Activated naive CD4-positive, alpha-beta T cell treated with anti-CD3 and anti-CD28 coated beads, Interleukin-2, amount 50 U/mL, for 72 hours (primary cell): Measurements from ENCODE around the gene RPTOR. TPM values are rescaled to one million over a fixed set of nuclear protein-coding genes. Genes with fewer than 3 reads are reported as not detected.
"Not testable (repeated sequence)": the region's sequence is repeated elsewhere in the genome, so short reads cannot be mapped to it uniquely, and the experiment has no call there.

Experiments
- ATAC-seq, 2 donors: fragments of 150-1000 bp; cut with Tn5 transposase; 2 replicates each; pipeline ENCODE4 v1.10.0; 2021; ENCODE audit warnings: mild to moderate bottlenecking in 2 of 2, moderate library complexity in 2 of 2
- DNase-seq, 2 donors: peaks; one replicate each; pipeline ENCODE4 v3.0.0; 2021 to 2022; ENCODE audit warnings: low spot score in 2 of 2
- H3K27ac Mint-ChIP-seq, 2 donors: one replicate each; pipeline ENCODE4 v1.8.0; 2022; ENCODE audit warnings: mild to moderate bottlenecking in 2 of 2, mixed read lengths in 2 of 2
- H3K36me3 Mint-ChIP-seq, 2 donors: one replicate each; pipeline ENCODE4 v1.8.0; 2022; ENCODE audit warnings: mixed read lengths in 2 of 2
- H3K9me3 Mint-ChIP-seq, 2 donors: one replicate each; pipeline ENCODE4 v1.8.0; 2022; ENCODE audit warnings: mixed read lengths in 2 of 2
- total RNA-seq, 2 donors: library from RNA; stranded (reverse); gene quantifications; one replicate each; pipeline ENCODE4 v1.2.3, GENCODE V29; 2022

The RPTOR gene
- total RNA-seq, 2 donors from 2014 or later: 59.5 to 128 TPM

DNA sequence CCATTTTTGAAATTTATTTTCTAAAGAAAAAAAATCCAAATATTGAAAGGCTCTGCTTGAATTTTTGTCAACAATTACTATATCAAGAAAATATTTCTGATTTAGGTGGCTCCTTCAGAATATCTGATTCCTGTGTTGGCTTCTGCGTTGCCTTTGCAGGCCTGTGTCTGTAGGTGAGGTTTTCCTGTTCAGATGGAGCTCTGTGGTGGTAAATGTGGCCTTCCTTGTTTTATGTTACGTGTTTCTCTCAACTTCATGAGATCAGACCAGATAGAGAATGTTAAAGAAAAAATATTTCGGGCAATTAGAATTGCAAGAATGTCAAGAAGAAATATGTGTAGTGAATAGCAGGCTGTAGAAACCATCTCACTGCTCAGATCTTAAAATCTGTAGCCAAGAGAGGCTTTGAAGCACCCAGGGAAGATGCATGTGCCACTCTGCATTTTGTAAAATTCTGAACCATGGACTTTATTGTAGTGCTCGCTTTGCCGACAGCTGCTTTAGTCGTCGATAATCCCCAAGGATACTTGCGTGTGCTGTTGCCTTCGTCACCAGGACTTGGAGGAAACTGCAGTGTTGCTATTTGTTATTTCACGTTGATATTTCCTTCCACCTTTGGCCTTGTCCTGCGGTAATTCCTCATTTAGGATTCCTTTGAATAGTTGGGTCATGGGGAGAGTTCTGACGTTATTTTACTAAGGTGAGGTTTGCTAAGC is 69.9 kb downstream of the RPTOR start:
- H3K9me3 Mint-ChIP-seq: peaks cover 0 to 5% of the 10 kb centered on the region in 2 donors
- DNase-seq (no peak), ATAC-seq (no peak)
- H3K27ac Mint-ChIP-seq: peak overlapping the region in 1 of 2 donors; percentile 40
- peaks cover 4 to 24% of the 10 kb centered on the region in 2 donors for H3K36me3 Mint-ChIP-seq

DNA sequence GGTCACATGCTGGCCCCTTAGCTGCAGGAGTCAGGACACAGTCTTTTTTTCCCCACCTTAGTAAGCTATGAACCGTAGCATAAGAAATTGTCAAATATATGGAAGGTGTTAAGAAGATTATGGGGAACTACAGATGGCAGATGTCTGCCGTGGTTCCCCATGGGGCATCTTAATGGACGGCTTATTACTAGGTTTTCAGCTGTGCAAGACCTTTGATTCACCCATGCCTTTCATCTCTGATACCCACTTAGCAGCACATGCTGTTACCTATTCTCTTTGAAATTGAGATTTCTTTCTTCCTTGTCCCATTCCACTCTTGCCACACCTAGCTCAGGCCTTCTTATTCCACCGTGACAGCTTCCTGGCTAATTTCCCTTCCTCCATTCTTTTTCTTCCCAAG is 70.7 kb downstream of the RPTOR start:
- Mint-ChIP-seq H3K36me3 (peaks cover 0 to 19% of the 10 kb centered on the region in 2 donors), H3K27ac (peak overlapping the region in 1 of 2 donors; percentile 26), H3K9me3 (no peaks in the 10 kb centered on the region)
- ATAC-seq: no peak
- DNase-seq: no peak

DNA sequence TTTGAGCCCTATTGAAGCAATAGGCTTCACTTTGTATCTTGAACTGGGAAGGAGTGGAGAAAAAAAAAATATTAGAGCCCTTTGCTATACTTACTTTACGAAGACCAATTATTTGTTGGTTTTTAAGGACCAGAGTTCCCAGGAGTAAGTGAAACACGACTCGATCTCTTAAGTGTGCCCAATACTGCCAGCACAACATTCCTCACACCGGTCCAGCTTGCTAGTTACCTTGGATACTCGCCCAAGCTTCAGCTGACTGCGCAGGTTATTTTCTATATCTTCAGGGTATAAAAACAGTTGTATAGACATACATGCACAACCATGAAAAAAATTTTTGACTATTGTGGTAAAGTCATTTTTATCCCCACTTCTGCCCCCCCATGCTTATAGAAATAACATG is 72.1 kb downstream of the RPTOR start:
- ATAC-seq (no peak), DNase-seq (no peak)
- Mint-ChIP-seq H3K27ac (no peak overlapping the region), H3K9me3 (no peaks in the 10 kb centered on the region), H3K36me3 (peaks cover 0 to 9% of the 10 kb centered on the region in 2 donors)

DNA sequence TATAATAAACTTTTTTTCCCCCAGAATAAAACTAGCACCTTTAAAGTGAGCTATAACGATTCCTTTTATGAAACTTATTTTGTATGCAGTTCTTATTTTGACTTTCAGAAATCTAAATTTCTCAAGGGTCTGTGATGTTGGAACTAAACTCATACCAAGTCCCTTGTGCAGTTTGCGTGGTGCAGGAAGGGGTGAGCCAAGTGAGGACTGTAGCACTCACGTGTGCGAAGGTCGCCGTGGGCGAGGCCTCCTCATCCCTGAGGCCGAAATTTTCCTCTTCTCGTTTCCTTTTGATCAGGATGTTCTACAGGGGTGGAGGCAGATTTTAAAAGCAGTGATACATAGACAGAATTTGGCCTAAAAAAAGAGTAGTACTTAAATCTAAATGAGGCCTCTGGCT is 73.7 kb downstream of the RPTOR start:
- H3K27ac Mint-ChIP-seq: peak overlapping the region in 1 of 2 donors; percentile 66
- H3K9me3 Mint-ChIP-seq: no peaks in the 10 kb centered on the region
- H3K36me3 Mint-ChIP-seq: no peaks in the 10 kb centered on the region
- peak in 1 of 2 donors; percentile 91 for ATAC-seq
- peak in 1 of 2 donors; percentile 27 for DNase-seq

DNA sequence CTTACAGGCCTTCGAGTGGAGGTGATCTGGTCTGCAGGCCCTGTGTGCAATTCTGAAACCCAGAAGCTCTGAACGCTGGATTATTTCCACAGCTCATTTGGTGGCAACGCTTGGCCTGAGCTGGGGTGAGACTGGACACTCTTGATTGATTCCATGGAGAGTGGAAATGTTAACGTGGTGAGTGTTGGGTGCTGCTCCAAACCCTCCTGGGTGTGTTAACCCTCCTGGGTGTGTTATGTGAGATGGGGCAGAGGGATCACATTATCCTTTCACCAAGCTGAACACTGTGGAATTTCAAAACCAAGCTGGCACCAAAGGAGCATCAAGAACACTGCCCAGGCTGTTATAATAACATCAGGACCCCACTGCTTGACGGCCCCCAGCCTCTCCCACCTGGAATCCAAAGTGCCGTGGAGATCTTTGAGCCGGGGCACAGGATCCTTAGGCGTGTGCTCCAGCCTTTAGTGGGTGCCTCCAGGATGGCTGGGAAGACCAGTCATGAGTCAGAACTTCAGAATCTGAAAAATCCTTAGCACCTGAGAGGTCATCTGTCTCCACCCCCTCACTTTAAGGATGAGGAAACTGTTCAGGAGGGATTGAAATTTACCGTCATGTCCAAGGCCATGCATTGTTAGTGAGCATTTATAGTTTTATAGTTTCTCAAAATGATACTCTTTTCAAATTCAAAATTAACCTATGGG is 75.0 kb downstream of the RPTOR start:
- ATAC-seq (no peak), DNase-seq (no peak)
- Mint-ChIP-seq H3K36me3 (no peaks in the 10 kb centered on the region), H3K27ac (peak overlapping the region in 1 of 2 donors; percentile 31), H3K9me3 (no peaks in the 10 kb centered on the region)

DNA sequence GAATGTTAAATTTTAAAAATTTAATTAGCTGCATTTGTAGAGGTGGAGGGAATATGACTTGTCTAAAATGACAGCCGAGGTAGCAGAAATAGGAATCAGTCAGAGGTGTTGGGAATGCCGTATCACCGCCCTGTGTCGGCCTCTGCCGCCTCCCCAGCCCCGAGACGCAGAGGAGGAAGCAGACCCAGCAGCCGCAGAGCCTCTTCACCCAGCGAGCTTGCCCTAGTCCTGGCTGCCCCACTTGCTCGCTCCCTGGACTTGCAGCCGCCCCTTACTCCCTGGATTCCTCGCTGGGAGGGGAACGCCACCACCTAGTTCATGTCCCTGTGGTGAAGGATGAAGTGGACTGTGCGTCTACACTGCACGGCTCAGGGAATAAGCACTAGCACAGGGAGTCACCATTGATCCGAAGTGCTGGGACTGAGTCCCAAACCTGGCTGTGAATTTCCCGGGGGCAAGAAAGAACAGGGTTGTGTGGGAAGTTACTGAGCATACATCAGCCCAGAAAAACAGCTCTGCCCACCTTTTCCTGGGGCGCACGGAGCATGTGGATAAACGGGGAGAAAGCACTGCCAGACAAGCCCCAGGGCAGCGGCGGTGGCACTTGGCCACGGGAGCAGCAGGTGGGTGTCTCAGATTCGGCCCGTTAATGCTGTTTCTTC is 76.8 kb downstream of the RPTOR start:
- Mint-ChIP-seq H3K27ac (peak overlapping the region; percentile 57 to 62), H3K9me3 (no peaks in the 10 kb centered on the region)
- ATAC-seq: peak in 1 of 2 donors; percentile 13

DNA sequence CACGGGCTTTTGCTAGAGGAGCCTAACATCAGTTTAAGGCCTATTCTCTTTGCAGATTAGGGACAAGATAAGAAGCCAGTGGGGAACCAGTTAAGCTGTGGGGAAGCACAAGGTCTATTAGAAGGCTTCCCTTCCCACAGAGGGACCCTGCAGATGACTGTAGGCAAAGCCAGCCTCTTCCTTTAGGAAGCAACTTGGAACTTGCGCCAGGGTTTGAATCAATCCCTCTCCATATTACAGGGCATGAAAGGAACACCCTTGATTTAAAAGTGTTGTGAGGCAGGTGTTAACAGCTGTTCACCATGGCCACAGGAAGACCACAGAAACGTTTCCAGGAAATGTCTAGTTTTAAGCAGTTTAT is 77.3 kb downstream of the RPTOR start:
- Mint-ChIP-seq H3K27ac (peak overlapping the region in 1 of 2 donors; percentile 62), H3K36me3 (peaks cover 4 to 9% of the 10 kb centered on the region in 2 donors), H3K9me3 (no peaks in the 10 kb centered on the region)
- DNase-seq (no peak), ATAC-seq (peak in 1 of 2 donors; percentile 33)

More for the DNA sequence above, 76.8 kb downstream of the RPTOR start:
- H3K36me3 Mint-ChIP-seq: peaks cover 4% of the 10 kb centered on the region in 2 donors
- DNase-seq: no peak

DNA sequence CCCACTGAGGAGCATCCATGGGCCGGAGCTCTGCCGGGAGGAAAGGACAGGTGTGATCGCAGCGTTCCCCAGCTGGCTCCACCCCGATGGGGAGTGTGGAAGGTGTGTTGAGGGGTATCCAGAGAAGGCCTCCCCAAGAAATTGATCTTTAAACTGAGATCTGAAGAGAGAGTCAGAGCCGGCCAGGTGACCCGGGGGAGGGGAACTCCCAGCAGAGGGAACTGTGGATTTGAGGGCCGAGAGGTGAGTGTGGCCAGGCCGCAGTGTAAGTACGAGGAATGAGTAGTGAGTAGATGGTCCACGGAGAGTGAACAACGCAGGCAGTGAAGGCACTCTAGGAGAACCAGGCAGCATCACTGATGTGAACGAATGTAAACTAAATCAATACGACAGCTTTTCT is 80.2 kb downstream of the RPTOR start:
- ATAC-seq (no peak), DNase-seq (no peak)
- Mint-ChIP-seq H3K36me3 (peaks cover 4 to 11% of the 10 kb centered on the region in 2 donors), H3K9me3 (no peaks in the 10 kb centered on the region), H3K27ac (no peak overlapping the region)

DNA sequence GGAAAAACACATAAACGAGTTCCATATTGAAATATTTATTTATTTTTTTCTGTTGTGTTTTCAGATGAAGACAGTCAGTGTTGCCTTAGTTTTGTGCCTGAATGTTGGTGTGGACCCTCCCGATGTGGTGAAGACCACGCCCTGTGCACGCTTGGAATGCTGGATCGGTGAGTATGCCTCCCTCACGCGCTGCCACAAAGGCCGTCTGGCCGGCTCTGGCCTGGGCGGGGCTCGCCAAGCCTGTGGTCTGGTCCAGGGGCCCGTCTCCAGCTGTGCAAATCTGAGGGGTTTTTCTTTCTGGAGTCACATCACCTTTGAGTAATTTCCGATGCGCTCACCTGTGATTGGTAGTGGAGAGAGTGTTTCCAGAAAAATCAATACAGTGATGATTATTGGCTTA is 81.0 kb downstream of the RPTOR start:
- Mint-ChIP-seq H3K36me3 (peaks cover 4 to 11% of the 10 kb centered on the region in 2 donors), H3K27ac (no peak overlapping the region), H3K9me3 (no peaks in the 10 kb centered on the region)
- no peak for ATAC-seq
- DNase-seq: no peak

DNA sequence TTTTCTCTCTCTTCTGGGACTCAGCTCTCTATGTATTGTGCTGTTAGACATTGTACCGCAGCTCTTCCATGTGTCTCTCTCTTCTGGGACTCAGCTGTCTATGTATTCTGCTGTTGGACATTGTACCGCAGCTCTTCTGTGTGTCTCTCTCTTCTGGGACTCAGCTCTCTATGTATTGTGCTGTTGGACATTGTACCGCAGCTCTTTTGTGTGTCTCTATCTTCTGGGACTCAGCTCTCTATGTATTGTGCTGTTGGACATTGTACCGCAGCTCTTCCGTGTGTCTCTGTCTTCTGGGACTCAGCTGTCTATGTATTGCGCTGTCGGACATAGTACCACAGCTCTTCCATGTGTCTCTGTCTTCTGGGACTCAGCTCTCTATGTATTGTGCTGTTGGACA is 84.2 kb downstream of the RPTOR start:
- H3K27ac Mint-ChIP-seq, DNase-seq, ATAC-seq, H3K9me3 Mint-ChIP-seq: not testable (repeated sequence)
- H3K36me3 Mint-ChIP-seq: peaks cover 4 to 17% of the 10 kb centered on the region in 2 donors

DNA sequence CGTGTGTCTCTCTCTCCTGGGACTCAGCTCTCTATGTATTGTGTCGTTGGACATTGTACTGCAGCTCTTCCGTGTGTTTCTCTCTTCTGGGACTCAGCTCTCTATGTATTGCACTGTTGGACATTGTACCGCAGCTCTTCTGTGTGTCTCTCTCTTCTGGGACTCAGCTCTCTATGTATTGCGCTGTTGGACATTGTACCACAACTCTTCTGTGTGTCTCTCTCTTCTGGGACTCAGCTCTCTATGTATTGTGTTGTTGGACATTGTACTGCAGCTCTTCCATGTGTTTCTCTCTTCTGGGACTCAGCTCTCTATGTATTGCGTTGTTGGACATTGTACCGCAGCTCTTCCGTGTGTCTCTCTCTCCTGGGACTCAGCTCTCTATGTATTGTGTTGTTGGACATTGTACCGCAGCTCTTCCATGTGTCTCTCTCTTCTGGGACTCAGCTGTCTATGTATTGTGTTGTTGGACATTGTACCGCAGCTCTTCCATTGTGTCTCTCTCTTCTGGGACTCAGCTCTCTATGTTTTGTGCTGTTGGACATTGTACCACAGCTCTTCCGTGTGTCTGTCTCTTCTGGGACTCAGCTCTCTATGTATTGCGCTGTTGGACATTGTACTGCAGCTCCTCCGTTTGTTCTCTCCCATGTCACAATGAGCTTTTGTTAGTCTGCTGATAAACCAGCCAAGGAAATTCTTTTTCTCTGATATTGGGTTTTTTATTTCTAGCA is 84.8 kb downstream of the RPTOR start:
- DNase-seq (no peak), ATAC-seq (no peak)
- Mint-ChIP-seq H3K9me3 (no peaks in the 10 kb centered on the region), H3K27ac (no peak overlapping the region), H3K36me3 (peaks cover 4 to 18% of the 10 kb centered on the region in 2 donors)

DNA sequence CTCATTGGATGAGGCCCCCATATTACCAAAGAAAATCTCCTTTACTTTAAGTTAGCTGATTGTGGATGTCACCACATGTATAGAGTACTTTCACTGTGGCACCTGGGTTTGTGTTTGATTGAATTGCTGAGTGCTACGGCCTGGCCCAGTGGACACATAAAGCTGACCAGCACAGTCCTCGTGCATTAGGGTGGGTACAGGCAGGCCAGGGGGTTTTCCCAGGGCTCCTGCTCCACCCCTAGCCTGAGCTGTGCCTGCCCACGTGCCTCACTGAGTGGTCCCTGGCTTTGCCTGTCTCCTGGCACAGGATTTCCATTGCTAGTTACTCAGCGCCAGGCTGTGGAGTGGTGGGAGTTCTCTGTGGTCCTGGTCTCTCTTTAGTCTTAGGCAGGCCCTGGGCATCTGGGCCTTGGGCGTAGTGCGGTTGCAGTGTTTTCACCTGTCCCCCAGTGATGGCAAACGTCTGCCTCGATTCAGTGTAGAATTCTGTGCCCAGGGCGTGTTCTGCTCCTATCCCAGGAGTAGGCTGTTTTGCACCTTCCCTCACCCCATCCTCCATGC is 86.0 kb downstream of the RPTOR start:
- no peaks in the 10 kb centered on the region for H3K9me3 Mint-ChIP-seq
- no peak for ATAC-seq
- peaks cover 4 to 18% of the 10 kb centered on the region in 2 donors for H3K36me3 Mint-ChIP-seq
- DNase-seq: no peak
- H3K27ac Mint-ChIP-seq: no peak overlapping the region

DNA sequence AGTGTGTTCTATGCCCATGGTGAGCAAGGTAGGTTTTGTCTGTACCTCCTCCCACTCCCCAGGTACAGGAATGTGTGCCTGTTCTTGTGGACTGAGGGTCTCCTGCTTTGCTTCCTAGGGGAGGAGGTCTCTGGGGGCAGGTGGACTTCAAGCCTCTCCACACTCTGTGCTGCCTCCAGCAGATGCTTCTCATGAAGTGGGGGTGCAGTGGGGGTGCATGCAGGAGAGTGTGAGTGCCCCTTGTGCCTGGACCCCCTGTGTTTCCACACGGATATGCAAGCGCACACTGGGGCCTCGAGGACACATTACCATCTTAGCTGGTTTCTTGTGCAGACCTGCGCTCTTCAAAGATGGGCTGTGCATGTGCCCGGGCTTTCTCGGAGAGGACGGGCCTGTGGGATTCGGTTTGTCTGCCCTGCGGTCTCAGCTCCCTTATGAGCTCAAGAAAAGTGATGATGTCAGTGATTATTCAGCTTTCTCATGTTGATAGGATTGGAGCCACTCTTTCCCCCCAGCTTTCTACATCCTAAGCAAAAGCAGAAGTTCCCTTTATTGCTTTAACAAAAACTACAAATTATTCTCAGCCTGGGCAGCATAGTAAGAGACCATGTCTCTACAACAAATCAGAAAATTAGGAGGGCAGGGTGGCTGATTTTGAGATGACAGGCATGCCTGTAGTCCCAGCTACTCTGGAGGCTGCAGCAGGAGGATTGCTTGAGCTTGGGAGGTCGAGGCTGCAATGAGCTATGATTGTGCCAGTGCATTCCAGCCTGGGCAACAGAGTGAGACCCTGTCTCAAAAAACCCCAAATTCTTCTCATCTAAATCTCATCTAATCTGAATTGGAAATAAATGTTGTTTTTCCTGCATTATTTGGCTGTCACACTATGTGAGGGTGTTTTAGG is 86.8 kb downstream of the RPTOR start:
- Mint-ChIP-seq H3K9me3 (no peaks in the 10 kb centered on the region), H3K36me3 (peaks cover under 1 to 15% of the 10 kb centered on the region in 2 donors), H3K27ac (no peak overlapping the region)
- ATAC-seq (no peak), DNase-seq (no peak)

DNA sequence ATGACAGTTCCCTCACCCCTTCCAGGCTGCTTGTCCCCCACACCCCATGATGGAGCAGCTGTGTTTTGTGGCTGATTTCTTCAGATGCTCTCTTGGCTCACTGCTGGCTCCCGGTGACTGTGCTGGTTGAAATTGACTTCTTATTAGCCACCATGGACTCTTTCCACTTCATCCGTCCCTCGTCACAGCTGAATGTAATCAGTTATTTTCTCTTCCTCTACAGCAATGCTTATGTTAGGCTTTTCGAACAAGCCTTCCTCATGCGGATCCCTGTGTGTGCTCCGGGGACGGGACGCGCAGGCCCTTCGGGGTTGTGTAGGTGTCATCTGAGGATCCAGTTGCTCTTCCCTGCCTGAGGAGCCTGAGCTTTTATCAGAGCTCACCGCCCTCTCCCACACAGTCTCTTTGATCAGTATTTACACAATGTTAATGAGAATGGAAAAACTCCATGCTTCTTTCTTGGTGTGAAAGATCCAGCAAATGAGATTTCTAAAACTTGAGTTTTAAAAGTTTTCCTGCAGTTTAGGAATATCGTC is 87.5 kb downstream of the RPTOR start:
- Mint-ChIP-seq H3K27ac (peak overlapping the region in 1 of 2 donors; percentile 44), H3K36me3 (peaks cover 0 to 7% of the 10 kb centered on the region in 2 donors), H3K9me3 (no peaks in the 10 kb centered on the region)
- DNase-seq: no peak
- ATAC-seq: no peak

DNA sequence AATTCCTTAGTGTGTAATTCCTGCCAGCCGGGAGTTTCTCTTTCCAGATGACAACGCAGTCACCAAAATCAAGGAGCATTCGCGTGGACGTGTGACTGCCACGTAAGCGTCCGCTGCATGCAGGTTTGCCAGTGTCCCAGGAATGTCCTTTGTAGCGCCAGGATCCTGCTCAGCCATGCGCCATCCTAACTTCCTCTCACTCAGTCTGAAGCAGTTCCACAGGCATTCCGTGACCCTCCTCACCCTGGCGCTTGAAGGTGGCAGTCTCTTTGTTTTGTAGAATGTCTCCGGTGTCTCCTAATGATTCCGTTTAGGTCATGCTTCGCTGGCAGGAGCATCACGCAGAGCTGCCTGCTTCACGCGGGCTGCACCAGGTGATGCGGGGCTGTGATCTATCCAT is 88.6 kb downstream of the RPTOR start:
- no peak for ATAC-seq
- Mint-ChIP-seq H3K36me3 (peaks cover 0 to 7% of the 10 kb centered on the region in 2 donors), H3K27ac (no peak overlapping the region), H3K9me3 (no peaks in the 10 kb centered on the region)
- no peak for DNase-seq
